GM23338 (cell line): ENCODE measurements around the gene SLC25A34.

Source experiments
- CTCF ChIP-seq, 2 experiments: fragments of 200-600 bp in 1 of 2; sonication (generic) in 1 of 2; conservative IDR thresholded peaks; 2 replicates each; pipeline versions ENCODE4 v1.5.1 to v1.6.1; 2016 to 2017; ENCODE audit warnings: antibody characterized with exemption in 2 of 2, low read depth in 2 of 2, mild to moderate bottlenecking in 2 of 2, moderate library complexity in 1 of 2
- EZH2 ChIP-seq: fragments of 200-600 bp; sonication (generic); IDR thresholded peaks from one replicate; pipeline ENCODE4 v1.8.0; 2017; ENCODE audit warnings: antibody characterized with exemption, mild to moderate bottlenecking, low read depth; ENCODE audit not compliant: unreplicated experiment
- NANOG ChIP-seq: IDR thresholded peaks from 2 replicates; pipeline ENCODE4 v1.6.1; 2016; ENCODE audit warnings: antibody characterized with exemption, borderline replicate concordance
- POLR2AphosphoS5 ChIP-seq: IDR thresholded peaks from 2 replicates; pipeline ENCODE4 v1.6.1; 2016; ENCODE audit warnings: antibody characterized with exemption, low read depth
- REST ChIP-seq: IDR thresholded peaks from one replicate; pipeline ENCODE4 v1.6.1; 2018; ENCODE audit warnings: antibody characterized with exemption; ENCODE audit not compliant: unreplicated experiment
- ZNF331 ChIP-seq: fragments of 250-450 bp; sonication (Bioruptor Pico); IDR thresholded peaks from 2 replicates; pipeline ENCODE4 v1.5.0; 2020; ENCODE audit warnings: low read depth, mild to moderate bottlenecking, moderate library complexity
- TF ChIP-seq, protein P1 (sequence below): fragments of 250-450 bp; sonication (Bioruptor Pico); IDR thresholded peaks from 2 replicates; pipeline ENCODE4 v1.5.0; 2020; ENCODE audit warnings: mild to moderate bottlenecking, moderate library complexity

GRCh38 chr1:15722411-15722810 lies 13.6 kb upstream of the SLC25A34 start:
- no peak for TF ChIP-seq EZH2
- TF ChIP-seq CTCF (conservative IDR thresholded peaks at IDR 0.05; ENCODE audit: low read depth in 2 of 2): no peak
- no peak for TF ChIP-seq ZNF331 (CRISPR knock-in tag)
- TF ChIP-seq POLR2AphosphoS5: no peak
- no peak for TF ChIP-seq REST
- TF ChIP-seq, protein P1, sequence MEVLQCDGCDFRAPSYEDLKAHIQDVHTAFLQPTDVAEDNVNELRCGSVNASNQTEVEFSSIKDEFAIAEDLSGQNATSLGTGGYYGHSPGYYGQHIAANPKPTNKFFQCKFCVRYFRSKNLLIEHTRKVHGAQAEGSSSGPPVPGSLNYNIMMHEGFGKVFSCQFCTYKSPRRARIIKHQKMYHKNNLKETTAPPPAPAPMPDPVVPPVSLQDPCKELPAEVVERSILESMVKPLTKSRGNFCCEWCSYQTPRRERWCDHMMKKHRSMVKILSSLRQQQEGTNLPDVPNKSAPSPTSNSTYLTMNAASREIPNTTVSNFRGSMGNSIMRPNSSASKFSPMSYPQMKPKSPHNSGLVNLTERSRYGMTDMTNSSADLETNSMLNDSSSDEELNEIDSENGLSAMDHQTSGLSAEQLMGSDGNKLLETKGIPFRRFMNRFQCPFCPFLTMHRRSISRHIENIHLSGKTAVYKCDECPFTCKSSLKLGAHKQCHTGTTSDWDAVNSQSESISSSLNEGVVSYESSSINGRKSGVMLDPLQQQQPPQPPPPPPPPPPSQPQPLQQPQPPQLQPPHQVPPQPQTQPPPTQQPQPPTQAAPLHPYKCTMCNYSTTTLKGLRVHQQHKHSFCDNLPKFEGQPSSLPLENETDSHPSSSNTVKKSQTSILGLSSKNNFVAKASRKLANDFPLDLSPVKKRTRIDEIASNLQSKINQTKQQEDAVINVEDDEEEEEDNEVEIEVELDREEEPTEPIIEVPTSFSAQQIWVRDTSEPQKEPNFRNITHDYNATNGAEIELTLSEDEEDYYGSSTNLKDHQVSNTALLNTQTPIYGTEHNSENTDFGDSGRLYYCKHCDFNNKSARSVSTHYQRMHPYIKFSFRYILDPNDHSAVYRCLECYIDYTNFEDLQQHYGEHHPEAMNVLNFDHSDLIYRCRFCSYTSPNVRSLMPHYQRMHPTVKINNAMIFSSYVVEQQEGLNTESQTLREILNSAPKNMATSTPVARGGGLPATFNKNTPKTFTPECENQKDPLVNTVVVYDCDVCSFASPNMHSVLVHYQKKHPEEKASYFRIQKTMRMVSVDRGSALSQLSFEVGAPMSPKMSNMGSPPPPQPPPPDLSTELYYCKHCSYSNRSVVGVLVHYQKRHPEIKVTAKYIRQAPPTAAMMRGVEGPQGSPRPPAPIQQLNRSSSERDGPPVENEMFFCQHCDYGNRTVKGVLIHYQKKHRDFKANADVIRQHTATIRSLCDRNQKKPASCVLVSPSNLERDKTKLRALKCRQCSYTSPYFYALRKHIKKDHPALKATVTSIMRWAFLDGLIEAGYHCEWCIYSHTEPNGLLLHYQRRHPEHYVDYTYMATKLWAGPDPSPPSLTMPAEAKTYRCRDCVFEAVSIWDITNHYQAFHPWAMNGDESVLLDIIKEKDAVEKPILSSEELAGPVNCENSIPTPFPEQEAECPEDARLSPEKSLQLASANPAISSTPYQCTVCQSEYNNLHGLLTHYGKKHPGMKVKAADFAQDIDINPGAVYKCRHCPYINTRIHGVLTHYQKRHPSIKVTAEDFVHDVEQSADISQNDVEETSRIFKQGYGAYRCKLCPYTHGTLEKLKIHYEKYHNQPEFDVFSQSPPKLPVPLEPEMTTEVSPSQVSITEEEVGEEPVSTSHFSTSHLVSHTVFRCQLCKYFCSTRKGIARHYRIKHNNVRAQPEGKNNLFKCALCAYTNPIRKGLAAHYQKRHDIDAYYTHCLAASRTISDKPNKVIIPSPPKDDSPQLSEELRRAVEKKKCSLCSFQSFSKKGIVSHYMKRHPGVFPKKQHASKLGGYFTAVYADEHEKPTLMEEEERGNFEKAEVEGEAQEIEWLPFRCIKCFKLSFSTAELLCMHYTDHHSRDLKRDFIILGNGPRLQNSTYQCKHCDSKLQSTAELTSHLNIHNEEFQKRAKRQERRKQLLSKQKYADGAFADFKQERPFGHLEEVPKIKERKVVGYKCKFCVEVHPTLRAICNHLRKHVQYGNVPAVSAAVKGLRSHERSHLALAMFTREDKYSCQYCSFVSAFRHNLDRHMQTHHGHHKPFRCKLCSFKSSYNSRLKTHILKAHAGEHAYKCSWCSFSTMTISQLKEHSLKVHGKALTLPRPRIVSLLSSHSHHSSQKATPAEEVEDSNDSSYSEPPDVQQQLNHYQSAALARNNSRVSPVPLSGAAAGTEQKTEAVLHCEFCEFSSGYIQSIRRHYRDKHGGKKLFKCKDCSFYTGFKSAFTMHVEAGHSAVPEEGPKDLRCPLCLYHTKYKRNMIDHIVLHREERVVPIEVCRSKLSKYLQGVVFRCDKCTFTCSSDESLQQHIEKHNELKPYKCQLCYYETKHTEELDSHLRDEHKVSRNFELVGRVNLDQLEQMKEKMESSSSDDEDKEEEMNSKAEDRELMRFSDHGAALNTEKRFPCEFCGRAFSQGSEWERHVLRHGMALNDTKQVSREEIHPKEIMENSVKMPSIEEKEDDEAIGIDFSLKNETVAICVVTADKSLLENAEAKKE (CRISPR knock-in tag): no peak
- no peak for TF ChIP-seq NANOG
